HepG2 (cell line): ENCODE measurements around the gene TIMM13. TPM values are rescaled to one million over a fixed set of nuclear protein-coding genes. Genes with fewer than 3 reads are reported as not detected.

Source experiments
- CEBPZ ChIP-seq: IDR thresholded peaks from 2 replicates; pipeline ENCODE4 v1.6.1; 2012; ENCODE audit warnings: low read length, improper control_type of control experiment
- HMG20A ChIP-seq: IDR thresholded peaks from 2 replicates; pipeline ENCODE4 v1.6.1; 2016; ENCODE audit warnings: borderline replicate concordance
- HMGXB4 ChIP-seq, 2 experiments: sonication (generic) in 1 of 2; formaldehyde crosslinking in 1 of 2; IDR thresholded peaks; 2 replicates each; pipeline versions ENCODE4 v1.4.0 to v1.6.1; 2018 to 2020; ENCODE audit warnings: missing genetic modification reagents in 2 of 2, borderline replicate concordance in 1 of 2, low read depth in 1 of 2, mild to moderate bottlenecking in 1 of 2, missing biosample characterization in 1 of 2
- HOMEZ ChIP-seq: IDR thresholded peaks from 2 replicates; pipeline ENCODE4 v1.6.1; 2016; ENCODE audit warnings: low read depth
- IKZF5 ChIP-seq: IDR thresholded peaks from 2 replicates; pipeline ENCODE4 v1.6.1; 2018; ENCODE audit warnings: missing genetic modification reagents, mild to moderate bottlenecking, missing compliant biosample characterization
- KLF6 ChIP-seq: IDR thresholded peaks from 2 replicates; pipeline ENCODE4 v1.8.0; 2016; ENCODE audit warnings: missing biosample characterization, missing genetic modification reagents
- MTA1 ChIP-seq: sonication (generic); formaldehyde crosslinking; IDR thresholded peaks from 2 replicates; pipeline ENCODE4 v1.4.0; 2020; ENCODE audit warnings: missing genetic modification reagents, mild to moderate bottlenecking, borderline replicate concordance
- PHF20 ChIP-seq: sonication (generic); formaldehyde crosslinking; IDR thresholded peaks from 2 replicates; pipeline ENCODE4 v1.5.0; 2020; ENCODE audit warnings: mild to moderate bottlenecking, missing genetic modification reagents
- SYNCRIP ChIP-seq: fragments of 200-400 bp; formaldehyde crosslinking; IDR thresholded peaks from 2 replicates; pipeline ENCODE4 v1.6.1; 2018; ENCODE audit warnings: mild to moderate bottlenecking, low read depth, low read length; ENCODE audit not compliant: insufficient read depth
- ZFY ChIP-seq: sonication (generic); formaldehyde crosslinking; IDR thresholded peaks from 2 replicates; pipeline ENCODE4 v1.4.0; 2020; ENCODE audit warnings: missing genetic modification reagents
- ZNF17 ChIP-seq: sonication (generic); formaldehyde crosslinking; IDR thresholded peaks from 2 replicates; pipeline ENCODE4 v1.5.0; 2020; ENCODE audit warnings: mild to moderate bottlenecking, missing genetic modification reagents
- ZNF235 ChIP-seq: sonication (generic); formaldehyde crosslinking; IDR thresholded peaks from 2 replicates; pipeline ENCODE4 v1.8.1; 2023; ENCODE audit warnings: mild to moderate bottlenecking, missing genetic modification reagents, borderline replicate concordance
- ZNF510 ChIP-seq: sonication (generic); formaldehyde crosslinking; IDR thresholded peaks from 2 replicates; pipeline ENCODE4 v1.4.0; 2020; ENCODE audit warnings: low read depth, mild to moderate bottlenecking, missing genetic modification reagents
- ZNF580 ChIP-seq: IDR thresholded peaks from 2 replicates; pipeline ENCODE4 v1.6.1; 2016; ENCODE audit warnings: low read depth, borderline replicate concordance
- ZNF652 ChIP-seq: IDR thresholded peaks from 2 replicates; pipeline ENCODE4 v1.6.1; 2016; ENCODE audit warnings: low read depth, borderline replicate concordance
- ZNF720 ChIP-seq: sonication (generic); formaldehyde crosslinking; IDR thresholded peaks from 2 replicates; pipeline ENCODE4 v1.4.0; 2020; ENCODE audit warnings: missing genetic modification reagents
- ZNF770 ChIP-seq: sonication (generic); formaldehyde crosslinking; IDR thresholded peaks from 2 replicates; pipeline ENCODE4 v1.5.0; 2020; ENCODE audit warnings: mild to moderate bottlenecking, missing genetic modification reagents
- polyA plus RNA-seq, 8 experiments: library from polyadenylated mRNA; depleted of rRNA in 3 of 8; stranded (reverse) in 7 of 8; unstranded in 1 of 8; fragments of >200 nt; fragmentation: Illumina TruSeq in 4 of 8; extraction: Trizol in 4 of 8; gene quantifications; 2 replicates each; pipeline versions ENCODE4 v1.2.1 to v1.2.3, GENCODE V29; 2011 to 2016; ENCODE audit warnings: low read depth in 4 of 8, missing spikeins in 1 of 8, mixed read lengths in 1 of 8; ENCODE audit not compliant: insufficient read depth in 1 of 8
- total RNA-seq, 5 experiments: library from RNA; depleted of rRNA; stranded (reverse); fragments of >200 nt; fragmentation: Illumina TruSeq; extraction: Trizol; gene quantifications; 2 replicates each; pipeline ENCODE4 v1.2.3, GENCODE V29; 2016; ENCODE audit warnings: low read depth in 1 of 5

TIMM13 gene
- total and polyA plus RNA-seq, 2 of the 13 experiments (the other 11 are each of a cell fraction or from before 2014, with no cell fraction given) = 48.4 to 108 TPM

- no peak for TF ChIP-seq SYNCRIP
- peak; percentile 45; the same call in 1 of the 2 replicates for TF ChIP-seq HMG20A (CRISPR knock-in tag)
- TF ChIP-seq IKZF5 = 0 out of 2 replicates have a peak, but pooled peaks have one; percentile 67
- no peak for TF ChIP-seq ZNF510 (CRISPR knock-in tag)
- TF ChIP-seq ZNF235 (CRISPR knock-in tag) = no peak
- 0 out of 2 replicates have a peak, but pooled peaks have one; percentile 8 for TF ChIP-seq ZFY (CRISPR knock-in tag)
- TF ChIP-seq ZNF720 (CRISPR knock-in tag) = no peak
- TF ChIP-seq ZNF652 (CRISPR knock-in tag) = no peak; the same call in 1 of the 2 replicates
- TF ChIP-seq KLF6 (CRISPR knock-in tag) = no peak
- TF ChIP-seq ZNF580 (CRISPR knock-in tag) = peak; percentile 60; the same call in 1 of the 2 replicates
- no peak for TF ChIP-seq ZNF17
- peak; percentile 78 for TF ChIP-seq ZNF770 (CRISPR knock-in tag)
- peak; percentile 74; the same call in 1 of the 2 replicates for TF ChIP-seq MTA1 (CRISPR knock-in tag)
- TF ChIP-seq PHF20 (CRISPR knock-in tag) = no peak
- no peak for TF ChIP-seq CEBPZ
- TF ChIP-seq HOMEZ (CRISPR knock-in tag) = 0 out of 2 replicates have a peak, but pooled peaks have one; percentile 17
- peak; percentile 92 to 93; a peak in 3 of 4 replicates for TF ChIP-seq HMGXB4 (CRISPR knock-in tag; IDR thresholded peaks at IDR 0.05; ENCODE audit: borderline replicate concordance in 1 of 2, low read depth in 1 of 2)
These were observed 47.0 kb upstream of the TIMM13 start (continued) for GRCh38 chr19:2474232-2475017.
